CD4-positive, alpha-beta T cell treated with Interleukin-2 at 100 ng/mL for 4 hours (primary cell): ENCODE measurements around the gene GNAQ.

Experiments used
- DNase-seq: peaks from one replicate; pipeline ENCODE4 v3.0.0-alpha.2; 2020; ENCODE audit warnings: low spot score

The GNAQ gene

DNA sequence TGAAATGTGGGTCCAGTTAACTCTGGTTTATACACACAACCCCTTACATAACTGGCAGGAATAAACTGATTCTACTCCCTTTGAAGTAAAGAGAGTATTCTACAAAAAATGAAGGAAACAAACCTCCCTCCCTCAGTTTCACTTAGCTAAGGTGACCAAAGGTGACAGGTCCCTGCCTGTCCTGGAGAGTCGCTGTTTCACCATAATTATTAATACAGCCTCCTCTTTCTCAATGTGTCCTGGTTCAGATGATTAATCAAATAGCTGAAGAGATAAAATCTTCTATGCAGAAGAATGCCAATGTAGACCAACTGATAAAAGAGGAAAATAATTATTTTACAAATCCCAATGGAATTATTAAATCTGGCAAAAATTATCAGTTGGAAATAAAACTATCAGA, 219.8 kb downstream of the GNAQ start:
- no peak for DNase-seq

DNA sequence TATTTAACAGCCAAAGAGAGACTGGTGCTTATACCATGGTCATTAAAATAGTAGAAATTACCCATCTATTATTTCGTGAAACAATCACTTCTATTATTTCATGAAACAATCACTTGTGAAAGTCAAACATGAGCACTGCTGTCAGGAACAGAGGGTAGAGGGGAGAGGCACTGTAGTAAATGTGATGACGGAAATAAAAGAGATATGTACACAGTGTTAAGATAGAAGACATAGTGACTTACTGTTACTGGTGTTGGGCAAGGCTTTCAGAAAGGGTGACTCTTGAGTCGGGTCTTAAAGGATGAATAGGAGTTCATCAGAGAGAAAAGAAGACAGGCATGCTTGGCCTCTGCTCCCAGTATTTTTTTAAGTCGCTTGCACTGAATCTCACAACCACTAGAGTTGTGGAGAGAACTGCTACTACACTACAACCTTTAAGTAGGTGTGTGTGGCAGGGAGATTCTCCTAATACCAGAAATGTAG, 220.9 kb downstream of the GNAQ start:
- no peak for DNase-seq

GRCh38 chr9:77810047-77810446, 221.6 kb downstream of the GNAQ start:
- no peak for DNase-seq

DNA sequence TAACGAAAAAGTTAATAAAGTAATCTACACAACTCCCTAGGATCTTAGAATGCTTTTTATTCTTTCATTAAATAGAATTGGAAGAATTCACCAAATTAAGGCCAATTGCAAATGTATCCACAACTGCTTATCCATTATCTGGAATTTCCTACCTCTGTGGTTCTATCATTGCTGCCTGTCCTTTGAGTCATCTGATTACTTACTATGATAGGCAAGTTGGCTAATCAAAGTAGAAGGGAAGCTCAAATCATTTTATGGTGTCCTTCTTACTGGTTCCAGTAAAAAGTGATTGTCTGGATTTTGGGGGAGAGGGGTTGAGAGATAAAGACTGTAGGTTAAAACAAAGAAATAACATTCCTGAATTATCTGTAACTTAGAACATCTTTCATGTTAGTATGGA, 222.1 kb downstream of the GNAQ start:
- DNase-seq = no peak

DNA sequence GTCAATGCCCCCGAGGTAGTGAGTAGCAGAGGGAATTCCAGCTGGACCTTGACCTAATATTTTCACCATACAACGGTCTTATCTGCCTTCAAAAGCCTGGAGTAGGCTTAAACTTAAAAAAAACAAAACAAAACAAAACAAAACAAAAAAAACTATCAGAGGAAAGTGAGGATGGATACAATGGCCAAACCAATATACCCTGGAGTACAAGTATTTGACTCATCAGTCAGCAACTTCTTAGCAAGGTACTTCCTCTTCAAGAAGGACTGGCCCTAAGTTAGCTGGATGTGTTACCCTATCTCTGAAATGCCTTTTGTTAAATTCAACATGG, 222.9 kb downstream of the GNAQ start:
- DNase-seq = no peak

GRCh38 chr9:77807846-77808750, 223.5 kb downstream of the GNAQ start:
- no peak for DNase-seq

DNA sequence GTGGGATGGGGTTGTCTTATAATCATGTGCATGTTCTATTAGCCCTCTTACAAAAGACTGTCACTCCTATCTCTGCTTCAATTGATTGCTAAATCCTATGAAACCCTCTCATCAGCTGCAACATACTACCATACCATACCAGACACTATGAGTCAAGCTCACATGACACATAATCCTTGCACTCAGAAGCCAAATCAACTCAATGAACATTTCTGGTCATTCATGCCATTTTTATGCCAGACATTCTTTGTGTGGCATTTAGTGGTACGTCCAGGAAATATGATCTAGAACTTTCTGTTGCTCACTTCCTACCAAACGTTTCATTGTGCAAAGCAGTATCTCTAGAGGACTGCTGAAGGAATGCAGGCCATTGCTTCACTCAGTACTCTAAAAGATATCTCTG, 224.3 kb downstream of the GNAQ start:
- DNase-seq = peak; percentile 21

DNA sequence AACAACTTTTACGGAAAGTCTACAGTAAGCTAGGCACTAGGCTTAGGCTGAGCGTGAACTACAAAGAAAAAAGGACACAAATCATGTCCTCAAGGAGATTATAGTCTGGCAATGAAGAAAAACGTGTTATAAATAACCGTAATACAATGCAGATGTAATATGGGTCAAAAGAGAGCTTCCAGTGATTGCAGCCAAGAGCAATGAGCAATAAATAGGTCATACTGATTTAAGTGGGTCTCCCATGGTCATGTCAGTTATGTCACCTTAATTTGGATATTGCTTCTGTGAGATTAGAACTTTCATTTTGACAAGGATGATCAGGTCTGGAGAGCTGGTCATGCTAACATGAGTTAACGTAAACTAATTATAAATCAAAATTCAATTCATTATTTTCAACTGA, 224.9 kb downstream of the GNAQ start:
- DNase-seq = no peak

DNA sequence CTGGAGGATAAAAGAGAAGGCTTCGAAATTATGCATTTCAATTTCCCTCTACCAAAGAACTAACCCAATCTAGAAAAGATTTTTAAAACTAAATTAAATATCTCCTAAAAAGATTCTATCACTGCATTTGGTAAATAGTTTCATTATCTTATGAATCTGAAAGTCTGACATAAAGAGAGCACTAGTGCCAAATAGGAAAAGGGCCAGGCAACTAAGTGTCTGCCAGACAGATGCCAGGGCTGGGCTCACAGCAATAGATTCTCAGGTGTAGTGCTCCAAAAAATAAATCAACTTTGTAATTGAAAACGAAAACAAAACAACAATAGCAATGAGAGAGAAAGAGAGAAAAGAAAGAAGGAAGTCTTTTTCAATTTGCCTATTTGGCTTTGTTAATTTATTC, 225.8 kb downstream of the GNAQ start:
- no peak for DNase-seq

DNA sequence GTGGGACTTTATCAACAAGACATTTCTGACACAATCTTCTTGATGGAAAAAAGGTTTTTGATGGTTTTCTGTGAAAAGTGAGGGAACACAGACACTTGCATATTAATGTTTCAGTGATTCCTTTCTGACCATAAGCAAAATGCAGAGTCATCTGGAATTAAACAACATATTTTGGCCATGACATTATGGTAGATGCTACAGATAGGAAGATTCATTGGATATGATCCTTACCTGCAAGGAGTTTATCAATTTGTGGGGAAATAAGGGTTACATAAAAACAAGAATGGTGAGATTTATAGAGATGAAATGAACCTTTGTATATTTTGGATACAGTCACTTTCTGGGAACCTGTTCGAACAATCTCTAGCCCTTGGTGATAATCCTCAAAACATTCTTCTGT, 228.2 kb downstream of the GNAQ start:
- DNase-seq = no peak

DNA sequence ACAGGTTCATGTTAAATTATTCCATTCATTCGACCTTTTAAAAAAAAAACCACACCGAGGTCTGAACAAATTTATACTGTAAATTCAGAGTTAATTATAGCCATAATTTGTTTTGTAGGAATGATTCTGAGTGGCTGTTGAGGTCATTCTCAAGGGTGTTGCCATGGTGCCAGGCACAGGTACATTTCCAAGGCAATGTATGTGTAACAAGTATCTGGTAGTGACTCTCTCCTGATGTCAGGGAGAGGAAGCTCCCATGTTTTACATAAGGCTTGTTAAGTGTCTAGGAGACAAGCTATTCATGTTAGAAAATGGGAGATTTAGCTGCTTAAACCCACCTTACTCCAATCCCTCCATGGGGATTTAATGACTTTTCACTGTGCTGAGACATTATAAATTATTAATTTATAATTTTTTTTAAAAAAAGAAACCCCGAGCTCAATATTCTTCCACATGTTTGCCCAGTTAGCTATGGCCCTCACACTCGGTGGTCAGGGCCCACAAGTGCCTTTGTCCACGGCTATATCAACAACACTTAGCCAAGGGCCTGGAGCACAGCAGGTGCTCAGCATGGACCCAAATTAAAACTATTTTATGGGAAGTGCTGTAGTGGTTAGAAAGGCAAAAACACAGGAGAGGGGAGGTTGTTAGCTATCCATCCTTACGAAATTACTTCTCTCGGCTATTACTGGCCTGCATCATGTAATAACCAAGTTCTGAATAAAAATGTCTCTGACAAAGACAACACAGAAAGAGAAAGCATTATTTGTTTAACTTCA, 228.9 kb downstream of the GNAQ start:
- no peak for DNase-seq

GRCh38 chr9:77802064-77802463, 229.5 kb downstream of the GNAQ start:
- DNase-seq = no peak

DNA sequence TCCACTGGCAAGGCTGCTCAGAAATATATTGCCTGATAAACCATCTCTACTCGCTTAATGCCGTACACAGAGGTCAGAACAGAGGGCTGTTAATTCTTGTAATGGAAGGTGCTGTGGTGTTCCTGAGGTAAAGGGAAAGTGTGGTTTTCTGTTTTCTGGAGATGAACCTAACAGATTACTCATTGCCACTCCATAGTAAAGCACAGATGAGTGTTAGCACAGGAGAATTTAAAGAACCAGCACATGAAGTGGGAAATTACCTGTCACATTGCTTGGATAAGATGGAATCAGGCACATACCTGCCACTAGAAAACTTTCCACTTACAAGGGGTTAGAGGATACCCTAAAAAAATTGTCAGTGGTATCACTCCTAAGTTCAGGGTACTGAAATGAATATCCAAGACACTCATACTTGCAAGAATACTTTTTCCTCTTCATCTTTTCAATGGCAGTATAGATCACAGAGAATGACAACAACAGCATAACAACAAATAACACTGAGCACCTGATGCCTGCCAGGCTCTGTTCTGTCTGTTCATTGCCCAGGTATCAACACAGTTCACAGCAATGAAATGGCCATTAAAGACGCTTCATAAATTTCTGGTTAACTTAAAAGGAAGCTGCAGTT, 230.6 kb downstream of the GNAQ start:
- no peak for DNase-seq

DNA sequence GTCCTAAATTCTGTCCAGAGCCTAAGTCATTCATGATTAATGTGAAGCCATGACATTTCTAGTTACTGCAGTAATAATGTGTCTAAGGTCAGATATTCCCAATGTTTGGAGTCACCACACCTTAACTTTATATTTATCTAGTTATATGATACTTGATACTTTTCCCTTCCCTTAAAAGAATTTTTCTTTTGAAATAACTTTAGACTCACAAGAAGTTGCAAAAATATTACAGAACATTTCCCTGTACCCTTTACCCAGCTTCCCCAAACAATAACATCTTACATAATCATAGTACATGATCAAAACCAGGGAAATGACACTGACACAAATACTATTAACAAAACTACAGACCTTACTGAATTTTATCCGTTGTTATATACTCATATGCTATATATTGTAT, 233.5 kb downstream of the GNAQ start:
- no peak for DNase-seq

- DNase-seq = no peak
Measured at GRCh38 chr9:77794985-77795384, 236.6 kb downstream of the GNAQ start.

GRCh38 chr9:77793849-77794248, 237.8 kb downstream of the GNAQ start:
- DNase-seq = no peak

- DNase-seq = no peak
Measured at GRCh38 chr9:77789891-77790290, 241.7 kb downstream of the GNAQ start.

- no peak for DNase-seq
Measured at GRCh38 chr9:77785341-77785740, 246.3 kb downstream of the GNAQ start.

DNA sequence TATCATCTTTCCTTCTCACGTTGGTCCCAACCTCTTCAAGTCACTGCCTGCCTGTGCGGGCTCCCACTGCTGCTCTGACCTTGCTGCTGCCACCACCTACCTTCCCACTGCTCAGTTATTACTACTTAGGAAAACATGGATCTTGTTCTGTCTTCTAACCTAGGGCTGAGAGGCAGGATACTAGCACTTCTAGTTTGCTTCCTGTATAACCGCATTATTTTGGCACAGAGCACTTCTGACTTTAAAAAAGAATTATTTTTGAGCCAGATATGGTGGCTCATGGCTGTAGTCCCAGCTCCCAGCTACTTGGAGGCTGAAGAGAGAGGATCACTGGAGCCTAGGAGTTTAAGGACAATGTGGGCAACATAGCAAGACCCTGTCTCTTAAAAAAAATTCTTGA, 248.1 kb downstream of the GNAQ start:
- no peak for DNase-seq

DNA sequence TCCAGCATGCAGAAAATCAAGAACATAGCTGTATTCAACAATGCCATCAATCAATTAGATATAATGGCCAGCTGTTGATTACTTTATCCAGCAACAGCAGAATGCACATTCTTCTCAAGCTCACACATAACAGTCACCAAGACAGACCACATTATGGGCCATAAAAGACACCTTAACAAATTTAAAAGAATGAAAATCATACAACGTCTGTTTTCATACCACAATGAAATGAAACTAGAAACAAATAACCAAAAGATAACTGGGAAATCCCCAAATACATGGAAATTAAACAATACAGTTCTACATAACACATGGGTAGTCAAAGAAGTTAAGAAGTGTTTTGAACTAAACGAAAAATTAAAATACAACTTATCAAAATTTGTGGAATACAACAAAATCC, 252.6 kb downstream of the GNAQ start:
- DNase-seq = peak; percentile 18

DNA sequence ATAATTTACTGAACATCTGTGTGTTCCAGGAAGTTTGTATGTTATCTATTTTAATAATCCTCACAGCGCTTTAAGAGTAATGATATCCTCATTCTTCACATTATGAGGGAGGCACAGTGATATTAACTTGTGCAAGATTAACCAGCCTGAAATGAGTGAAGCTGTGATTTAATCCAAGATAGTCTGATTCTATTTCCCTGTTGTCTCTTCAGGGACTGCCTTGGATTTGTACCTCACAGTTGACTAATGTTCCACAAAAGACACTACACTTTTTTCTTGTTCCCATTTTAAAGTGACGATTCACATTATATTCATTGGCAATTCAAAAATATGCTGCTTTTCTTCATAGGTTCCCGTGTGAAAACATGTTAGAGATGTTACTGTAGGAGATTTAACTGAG, 258.2 kb downstream of the GNAQ start:
- DNase-seq = no peak

- DNase-seq = no peak
Measured at GRCh38 chr9:77772646-77773045, 259.0 kb downstream of the GNAQ start.

- no peak for DNase-seq
Measured at GRCh38 chr9:77771171-77771570, 260.4 kb downstream of the GNAQ start.
